ENCODE data around the gene DSCAML1. TPM values are rescaled to one million over a fixed set of nuclear protein-coding genes. Genes with fewer than 3 reads are reported as not detected.

The DSCAML1 gene
- total and polyA plus RNA-seq, 2 of the 8 experiments (the other 6 are each of a cell fraction or from before 2014, with no cell fraction given), result 0.19 to 0.24 TPM

GRCh38 chr11:117772360-117772759 lies 24.7 kb downstream of the DSCAML1 start:
- TF ChIP-seq SAP30 (IDR thresholded peaks at IDR 0.05; ENCODE audit: insufficient read depth, insufficient replicate concordance, low read length) (no peak), RAD21 (IDR thresholded peaks at IDR 0.05 in 1 of 2, conservative IDR thresholded peaks at IDR 0.05 in 1 of 2; ENCODE audit: low read depth in 2 of 2, low read length in 2 of 2) (no peak), RXRA (IDR thresholded peaks at IDR 0.05; ENCODE audit: insufficient read depth, low read depth, low read length) (no peak), SIX5 (IDR thresholded peaks at IDR 0.05; ENCODE audit: low read depth, low read length) (no peak), PHF8 (conservative IDR thresholded peaks at IDR 0.05; ENCODE audit: low read depth, low read length) (no peak), MAX (IDR thresholded peaks at IDR 0.05) (no peak), HDAC2 (IDR thresholded peaks at IDR 0.05; ENCODE audit: borderline replicate concordance in 1 of 2, low read depth in 2 of 2, low read length in 2 of 2) (no peak), JUN (IDR thresholded peaks at IDR 0.05; ENCODE audit: low read depth, low read length) (no peak)
- H3K79me1 ChIP-seq (ENCODE audit: low read depth, low read length), result no peaks in the 10 kb centered on the region
- no peak overlapping the region for H4K8ac ChIP-seq (ENCODE audit: extremely low read depth, insufficient read depth, low read length)
- H3K23ac ChIP-seq (ENCODE audit: insufficient read length), result no peak overlapping the region
- no peak overlapping the region for H3K18ac ChIP-seq (ENCODE audit: extremely low read depth, low read length)
- H3K4ac ChIP-seq (replicated peaks; ENCODE audit: insufficient read length, low read depth, low read length), result no peak overlapping the region
- H4K91ac ChIP-seq (replicated peaks; ENCODE audit: insufficient read length, low read length), result no peak overlapping the region
- H3K23me2 ChIP-seq (ENCODE audit: low read depth, low read length), result no peaks in the 10 kb centered on the region
- 91% methylated on average over 6 of the region's 6 CpGs; no CpG with 5 or more reads in 1 of the 2 experiments for WGBS, 2 experiments (ENCODE audit: extremely low coverage in 1 of 2, insufficient coverage in 1 of 2, insufficient read length in 1 of 2, insufficient replicate concordance in 2 of 2, low coverage in 1 of 2, low lambda C conversion rate in 2 of 2, missing lambda C conversion rate in 1 of 2)
- no peaks in the 10 kb centered on the region for H3K9me3 ChIP-seq (ENCODE audit: insufficient read depth in 2 of 2, low read depth in 1 of 2, low read length in 1 of 2)
- H3K79me2 ChIP-seq (ENCODE audit: control insufficient read depth in 1 of 2, insufficient read depth in 2 of 2, low read length in 2 of 2), result no peaks in the 10 kb centered on the region
- no peak overlapping the region for H2BK12ac ChIP-seq (ENCODE audit: low read depth, low read length)
- H4K5ac ChIP-seq (ENCODE audit: insufficient read length, low read depth, low read length), result no peak overlapping the region
- no peaks in the 10 kb centered on the region for H3K4me1 ChIP-seq (replicated peaks in 1 of 4; ENCODE audit: control insufficient read depth in 3 of 4, insufficient read depth in 4 of 4, low read length in 3 of 4)
- no peak overlapping the region for H2BK120ac ChIP-seq (replicated peaks; ENCODE audit: low read depth, low read length)
- no peak overlapping the region for H2BK20ac ChIP-seq (ENCODE audit: low read length)
- H3K4me2 ChIP-seq (ENCODE audit: insufficient read depth in 1 of 2, low read depth in 2 of 2, low read length in 2 of 2), result no peak overlapping the region
- H4K20me1 ChIP-seq (replicated peaks in 1 of 2; ENCODE audit: control insufficient read depth in 1 of 2, insufficient read depth in 2 of 2, low read length in 2 of 2), result no peaks in the 10 kb centered on the region
- H3K4me3 ChIP-seq (ENCODE audit: extremely low read depth in 1 of 4, insufficient read depth in 2 of 4, low read depth in 3 of 4, low read length in 4 of 4), result no peak overlapping the region
- no peak overlapping the region for H3K27ac ChIP-seq (ENCODE audit: low read depth, low read length)
- H2BK15ac ChIP-seq (ENCODE audit: low read length), result no peak overlapping the region
- H3K36me3 ChIP-seq (ENCODE audit: control insufficient read depth in 2 of 4, insufficient read depth in 4 of 4, low read length in 3 of 4), result no peaks in the 10 kb centered on the region
- no peak overlapping the region for H2BK5ac ChIP-seq (ENCODE audit: low read depth, low read length)
- H2AK5ac ChIP-seq (ENCODE audit: low read depth, low read length), result no peak overlapping the region
- H3K9ac ChIP-seq (replicated peaks in 1 of 4; ENCODE audit: extremely low read depth in 1 of 4, low read depth in 3 of 4, low read length in 3 of 4), result no peak overlapping the region; a peak in 1 of 7 replicates
- FAIRE-seq, result no peak
- H2AFZ ChIP-seq (ENCODE audit: low read length), result no peak overlapping the region
- H3K27me3 ChIP-seq (replicated peaks in 1 of 4; ENCODE audit: control insufficient read depth in 3 of 4, extremely low read depth in 1 of 4, insufficient read depth in 3 of 4, low read length in 3 of 4), result 0 out of 7 replicates have a peak, but pooled peaks cover 0 to 3% (median 0%) of the 10 kb centered on the region in 4 experiments
- POLR2A ChIA-PET (ENCODE audit: partially characterized antibody), result no interaction called here
- CTCF ChIA-PET (ENCODE audit: partially characterized antibody), result interaction anchor here (1.0 to 1.6 kb wide), 6 partner anchors 13 to 346 kb away, joined by 3 to 6 read pairs (median 4); no protein-coding TSS in a partner anchor
- H3K14ac ChIP-seq (ENCODE audit: insufficient read length), result no peak overlapping the region
- DNase-seq (ENCODE audit: low read depth in 1 of 2, low spot score in 2 of 2), result no peak
- H3K56ac ChIP-seq (replicated peaks; ENCODE audit: insufficient read length, low read depth, low read length), result no peak overlapping the region

Measured in H1 (cell line).